Aorta (tissue), 5 donors: ENCODE measurements around the gene MAGEA4. TPM values are rescaled to one million over a fixed set of nuclear protein-coding genes. Genes with fewer than 3 reads are reported as not detected.

Experiments
- ATAC-seq: fragments of 200-7000 bp; cut with Tn5 transposase; one replicate; pipeline ENCODE4 v1.9.1; 2022; ENCODE audit warnings: moderate library complexity; ENCODE audit not compliant: low FRiP score
- DNase-seq, 2 donors: peaks; one replicate each; pipeline ENCODE4 v3.0.0-alpha.2; 2020
- H3K27ac ChIP-seq, 2 donors: one replicate each; pipeline ENCODE4 v1.5.1; 2013; ENCODE audit warnings: low read length in 2 of 2, mild to moderate bottlenecking in 2 of 2, moderate library complexity in 2 of 2, control low read depth in 1 of 2, inconsistent platforms in 1 of 2, low read depth in 1 of 2
- H3K27me3 ChIP-seq, 2 donors: one replicate each; pipeline ENCODE4 v1.6.1; 2013; ENCODE audit warnings: control low read depth in 1 of 2, low read length in 1 of 2, mild to moderate bottlenecking in 1 of 2, moderate library complexity in 1 of 2; ENCODE audit not compliant: insufficient read depth in 2 of 2, control insufficient read depth in 1 of 2
- H3K36me3 ChIP-seq, 2 donors: one replicate each; pipeline ENCODE4 v1.6.1; 2013; ENCODE audit warnings: control low read depth in 1 of 2, low read length in 1 of 2, mild to moderate bottlenecking in 1 of 2; ENCODE audit not compliant: insufficient read depth in 2 of 2, control insufficient read depth in 1 of 2
- H3K4me1 ChIP-seq, 2 donors: one replicate each; pipeline ENCODE4 v1.6.1; 2013; ENCODE audit warnings: low read length in 2 of 2, control low read depth in 1 of 2, mild to moderate bottlenecking in 1 of 2, moderate library complexity in 1 of 2; ENCODE audit not compliant: insufficient read depth in 2 of 2, control insufficient read depth in 1 of 2
- H3K4me3 ChIP-seq, 2 donors: one replicate each; pipeline ENCODE4 v1.5.1; 2013; ENCODE audit warnings: low read length in 2 of 2, control low read depth in 1 of 2, mild to moderate bottlenecking in 1 of 2
- H3K9me3 ChIP-seq: one replicate; pipeline ENCODE4 v1.6.1; 2013; ENCODE audit warnings: mild to moderate bottlenecking, low read length; ENCODE audit not compliant: control insufficient read depth
- WGBS, 2 donors: extraction: QIAGEN DNeasy Blood & Tissue Kit; methylation state at CpG; one replicate each; pipeline ENCODE4 v1.1.7; 2013; 5-methylcytosine and 5-hydroxymethylcytosine counted together
- intact Hi-C, 2 donors: fragments of 100-400 bp; cut with DNase I; formaldehyde crosslinking; loops; one replicate each; pipeline versions ENCODE4 v1.14.2 to v1.15.0; 2022
- polyA plus RNA-seq, 2 donors: library from polyadenylated mRNA; stranded (reverse); fragments of 200-250 nt; gene quantifications; one replicate each; pipeline ENCODE4 v1.2.3, GENCODE V29; 2013
- total RNA-seq, 2 donors: library from RNA; stranded (reverse); fragmentation: NEBNext Ultra II Directional; extraction: Animal tissue kit (Norgen Biotek cat#: 25700); gene quantifications; one replicate each; pipeline ENCODE4 v1.2.1, GENCODE V29; 2021
- donor health status: healthy with polysubstance abuse.
- donor health status: Bipolar disorder and iron deficiency.
- donor health status: DM: no; HTN: no; CAD: no.
- donor health status: DM: no; HTN: no; CAD: no.
- donor health status: DM: yes; HTN: yes; CAD: no.

MAGEA4 gene
- total and polyA plus RNA-seq, 4 donors: not detected

- no peaks in the 10 kb centered on the region for H3K9me3 ChIP-seq
- H3K36me3 ChIP-seq: peaks cover 0 to 8% of the 10 kb centered on the region in 2 donors
- no peaks in the 10 kb centered on the region for H3K27me3 ChIP-seq
- ATAC-seq: no peak
- 82 to 97% methylated on average over 4 of the region's 4 CpGs for WGBS, 2 donors
- no peak overlapping the region for H3K27ac ChIP-seq
- no peak overlapping the region for H3K4me3 ChIP-seq
- intact Hi-C loops: no loop called here
- H3K4me1 ChIP-seq: no peaks in the 10 kb centered on the region
- no peak for DNase-seq
Measured at GRCh38 chrX:151958101-151958500, 45.4 kb downstream of the MAGEA4 start.

GRCh38 chrX:151962034-151962433, 49.3 kb downstream of the MAGEA4 start:
- no peaks in the 10 kb centered on the region for H3K27me3 ChIP-seq
- ATAC-seq: no peak
- peaks cover 0 to 5% of the 10 kb centered on the region in 2 donors for H3K36me3 ChIP-seq
- H3K9me3 ChIP-seq: no peaks in the 10 kb centered on the region
- intact Hi-C loops: no loop called here
- H3K27ac ChIP-seq: no peak overlapping the region
- no peaks in the 10 kb centered on the region for H3K4me1 ChIP-seq
- WGBS, 2 donors: 71 to 73% methylated on average over 5 of the region's 5 CpGs
- no peak overlapping the region for H3K4me3 ChIP-seq
- DNase-seq: no peak

GRCh38 chrX:151966236-151966635, 53.5 kb downstream of the MAGEA4 start:
- no peaks in the 10 kb centered on the region for H3K9me3 ChIP-seq
- H3K4me1 ChIP-seq: peaks cover 0 to 2% of the 10 kb centered on the region in 2 donors

GRCh38 chrX:151970027-151970426, 57.3 kb downstream of the MAGEA4 start:
- Histone ChIP-seq H3K4me1 (peaks cover 0 to 2% of the 10 kb centered on the region in 2 donors), H3K36me3 (peaks cover 0 to 6% of the 10 kb centered on the region in 2 donors), H3K4me3 (no peak overlapping the region), H3K27me3 (no peaks in the 10 kb centered on the region), H3K9me3 (no peaks in the 10 kb centered on the region), H3K27ac (no peak overlapping the region)
- WGBS, 2 donors: 63 to 89% methylated on average over 7 of the region's 7 CpGs
- DNase-seq: no peak
- intact Hi-C loops: no loop called here
- ATAC-seq: no peak

More at GRCh38 chrX:151966236-151966635, 53.5 kb downstream of the MAGEA4 start:
- H3K27me3 ChIP-seq: no peaks in the 10 kb centered on the region
- intact Hi-C loops: no loop called here
- DNase-seq: no peak
- H3K4me3 ChIP-seq: no peak overlapping the region
- no peak for ATAC-seq
- H3K27ac ChIP-seq: no peak overlapping the region
- WGBS, 2 donors: 81 to 84% methylated on average over 6 of the region's 6 CpGs
- peaks cover 0 to 6% of the 10 kb centered on the region in 2 donors for H3K36me3 ChIP-seq

- Histone ChIP-seq H3K4me1 (peaks cover 0 to 2% of the 10 kb centered on the region in 2 donors), H3K36me3 (peaks cover 0 to 6% of the 10 kb centered on the region in 2 donors), H3K9me3 (no peaks in the 10 kb centered on the region), H3K4me3 (no peak overlapping the region), H3K27ac (peak overlapping the region in 1 of 2 donors; percentile 10), H3K27me3 (no peaks in the 10 kb centered on the region)
- peak; percentile 74 for ATAC-seq
- peak; percentile 86 to 88 for DNase-seq
- intact Hi-C loops: no loop called here
- 17 to 41% methylated on average over 6 of the region's 6 CpGs for WGBS, 2 donors
Measured at GRCh38 chrX:151970661-151971060, 58.0 kb downstream of the MAGEA4 start.

- no peak overlapping the region for H3K4me3 ChIP-seq
- H3K4me1 ChIP-seq: peaks cover 0 to 2% of the 10 kb centered on the region in 2 donors
- intact Hi-C loops: no loop called here
- no peaks in the 10 kb centered on the region for H3K9me3 ChIP-seq
- DNase-seq: no peak
- WGBS, 2 donors: 54 to 65% methylated on average over 4 of the region's 4 CpGs
- no peak overlapping the region for H3K27ac ChIP-seq
- H3K27me3 ChIP-seq: no peaks in the 10 kb centered on the region
- ATAC-seq: no peak
- H3K36me3 ChIP-seq: peaks cover 0 to 6% of the 10 kb centered on the region in 2 donors
Measured at GRCh38 chrX:151973060-151973661, 60.5 kb downstream of the MAGEA4 start.

GRCh38 chrX:151973851-151974335, 61.2 kb downstream of the MAGEA4 start:
- ATAC-seq: peak; percentile 12
- 3 to 35% methylated on average over 21 of the region's 21 CpGs for WGBS, 2 donors
- no peaks in the 10 kb centered on the region for H3K9me3 ChIP-seq
- no peak overlapping the region for H3K27ac ChIP-seq
- intact Hi-C loops: no loop called here
- H3K4me1 ChIP-seq: peaks cover 0 to 2% of the 10 kb centered on the region in 2 donors
- peaks cover 0 to 2% of the 10 kb centered on the region in 2 donors for H3K36me3 ChIP-seq
- H3K4me3 ChIP-seq: peak overlapping the region; percentile 2 to 73
- H3K27me3 ChIP-seq: no peaks in the 10 kb centered on the region
- peak in 1 of 2 donors; percentile 50 for DNase-seq
